Karpas-422 (cell line): Measurements from ENCODE around the gene ATPAF1. TPM values are rescaled to one million over a fixed set of nuclear protein-coding genes. Genes with fewer than 3 reads are reported as not detected.

Experiments used
- DNase-seq: peaks from one replicate; pipeline ENCODE4 v3.0.0-alpha.2; 2015
- H2AFZ ChIP-seq: fragments of 200-600 bp; sonication (generic); 2 replicates; pipeline ENCODE4 v1.6.1; 2014; ENCODE audit warnings: antibody characterized with exemption, low read length, mixed read lengths
- H3K27ac ChIP-seq: fragments of 200-600 bp; sonication (generic); 2 replicates; pipeline ENCODE4 v1.5.1; 2014; ENCODE audit warnings: mild to moderate bottlenecking, low read length, moderate library complexity
- H3K27me3 ChIP-seq: fragments of 200-600 bp; sonication (generic); 2 replicates; pipeline ENCODE4 v1.6.1; 2014; ENCODE audit warnings: low read length, mixed read lengths
- H3K36me3 ChIP-seq: fragments of 200-600 bp; sonication (generic); 2 replicates; pipeline ENCODE4 v1.6.1; 2014; ENCODE audit warnings: low read length, mixed read lengths; ENCODE audit not compliant: insufficient read depth
- H3K4me1 ChIP-seq: fragments of 200-600 bp; sonication (generic); 2 replicates; pipeline ENCODE4 v1.6.1; 2014; ENCODE audit warnings: mild to moderate bottlenecking, low read length, mixed read lengths
- H3K4me2 ChIP-seq: fragments of 200-600 bp; sonication (generic); 2 replicates; pipeline ENCODE4 v1.6.1; 2014; ENCODE audit warnings: low read length, low read depth, mild to moderate bottlenecking; ENCODE audit not compliant: poor library complexity, severe bottlenecking
- H3K4me3 ChIP-seq: fragments of 200-600 bp; sonication (generic); 2 replicates; pipeline ENCODE4 v1.5.1; 2014; ENCODE audit warnings: mild to moderate bottlenecking, antibody characterized with exemption, low read length, mixed read lengths
- H3K79me2 ChIP-seq: fragments of 200-600 bp; sonication (generic); 2 replicates; pipeline ENCODE4 v1.6.1; 2014; ENCODE audit warnings: mild to moderate bottlenecking, low read length, mixed read lengths
- H3K9ac ChIP-seq: fragments of 200-600 bp; sonication (generic); 2 replicates; pipeline ENCODE4 v1.6.0; 2014; ENCODE audit warnings: low read length
- H3K9me2 ChIP-seq: fragments of 200-600 bp; sonication (generic), shearing (Covaris generic); replicated peaks from 2 replicates; pipeline ENCODE4 v1.6.0; 2014; ENCODE audit warnings: mild to moderate bottlenecking, low read length, moderate library complexity; ENCODE audit not compliant: insufficient read depth
- H3K9me3 ChIP-seq: fragments of 300-700, 200-600 bp; sonication (generic); 2 replicates; pipeline ENCODE4 v1.6.1; 2014; ENCODE audit warnings: low read length, mixed read lengths
- H4K20me1 ChIP-seq: fragments of 200-600 bp; sonication (generic); 2 replicates; pipeline ENCODE4 v1.6.1; 2014; ENCODE audit warnings: mild to moderate bottlenecking, antibody characterized with exemption, low read length, low read depth; ENCODE audit not compliant: insufficient read depth
- total RNA-seq: library from RNA; depleted of rRNA; stranded (reverse); fragments of >200 nt; shearing (Covaris generic); gene quantifications from 2 replicates; pipeline ENCODE4 v1.2.3, GENCODE V29; 2014; ENCODE audit warnings: low replicate concordance

Gene ATPAF1
- total RNA-seq, 1 experiment from 2014 or later, result 81.2 TPM

DNA sequence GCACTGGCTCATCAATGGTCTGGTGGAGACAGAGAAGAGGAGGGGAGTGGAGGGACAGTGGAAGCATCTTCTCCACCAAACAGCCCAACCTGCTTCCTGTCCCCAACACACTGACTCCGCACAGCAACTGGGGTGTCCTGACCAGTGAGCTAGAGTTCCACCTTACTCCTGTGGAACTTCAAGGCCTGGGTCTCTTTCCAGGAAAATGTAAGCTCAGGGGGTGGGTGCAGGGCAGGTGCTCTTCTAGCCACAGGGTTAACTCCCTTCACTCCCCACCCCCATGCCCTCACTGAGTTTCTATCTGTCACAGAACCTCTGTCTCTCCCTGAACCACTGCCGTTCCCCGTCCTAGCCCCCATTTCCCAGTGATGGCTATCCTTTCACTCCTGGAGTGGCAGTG lies 52.4 kb downstream of the ATPAF1 start:
- Histone ChIP-seq H3K27me3 (no peaks in the 10 kb centered on the region), H2AFZ (peak overlapping the region; percentile 94; the same call in 1 of the 2 replicates), H3K9ac (peak overlapping the region; percentile 83), H3K9me2 (no peaks in the 10 kb centered on the region), H3K4me2 (peak overlapping the region; percentile 88), H3K36me3 (no peaks in the 10 kb centered on the region), H3K27ac (no peak overlapping the region), H3K9me3 (no peaks in the 10 kb centered on the region), H3K79me2 (no peaks in the 10 kb centered on the region), H4K20me1 (no peaks in the 10 kb centered on the region), H3K4me1 (peaks cover 15% of the 10 kb centered on the region), H3K4me3 (peak overlapping the region; percentile 83)
- no peak for DNase-seq

DNA sequence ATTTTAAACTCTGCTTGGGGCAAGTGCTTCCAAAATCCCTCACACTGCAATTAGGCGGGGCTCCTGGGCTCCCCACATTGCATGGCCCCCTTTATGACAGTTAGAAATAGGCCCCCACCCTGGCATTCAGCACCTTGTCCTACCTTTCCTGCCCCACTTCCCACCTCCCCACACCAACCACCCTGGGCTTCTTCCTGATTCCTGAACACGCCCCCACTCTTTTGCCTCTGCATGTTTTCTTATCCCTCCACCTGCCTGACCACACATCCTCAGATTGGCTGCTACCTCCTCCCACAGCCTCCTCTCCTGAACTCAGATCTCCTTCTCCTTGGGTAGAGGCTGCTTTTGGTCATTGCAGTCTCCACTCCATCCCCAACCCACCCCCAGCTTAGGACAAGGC lies 53.1 kb downstream of the ATPAF1 start:
- no peaks in the 10 kb centered on the region for H4K20me1 ChIP-seq
- no peaks in the 10 kb centered on the region for H3K79me2 ChIP-seq
- DNase-seq, result no peak
- H3K9me3 ChIP-seq, result no peaks in the 10 kb centered on the region
- no peak overlapping the region for H3K4me3 ChIP-seq
- H3K27me3 ChIP-seq, result no peaks in the 10 kb centered on the region
- no peaks in the 10 kb centered on the region for H3K36me3 ChIP-seq
- H3K4me2 ChIP-seq, result peak overlapping the region; percentile 88
- peak overlapping the region; percentile 83; the same call in 1 of the 2 replicates for H3K9ac ChIP-seq
- H2AFZ ChIP-seq, result no peak overlapping the region
- no peaks in the 10 kb centered on the region for H3K9me2 ChIP-seq
- peaks cover 15% of the 10 kb centered on the region for H3K4me1 ChIP-seq
- no peak overlapping the region for H3K27ac ChIP-seq

DNA sequence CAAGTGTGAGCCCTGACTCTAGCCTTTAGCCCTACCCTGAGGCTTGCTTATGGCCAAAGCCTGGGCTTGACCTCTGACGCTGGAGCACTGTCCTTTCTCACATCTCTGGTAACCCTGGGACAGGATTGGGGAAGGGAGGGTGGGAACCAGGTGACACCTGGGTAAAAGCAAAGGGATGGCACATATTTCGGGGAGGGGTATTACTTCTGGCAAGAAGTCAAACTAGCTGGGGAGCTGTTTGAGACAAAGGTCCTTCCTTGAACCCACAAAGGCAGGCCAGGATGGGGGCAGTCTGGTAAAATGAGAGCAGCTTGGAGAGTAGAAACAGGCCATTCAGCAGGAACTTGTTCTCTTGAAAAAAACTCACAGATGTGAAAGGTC lies 53.6 kb downstream of the ATPAF1 start:
- H3K9me3 ChIP-seq, result no peaks in the 10 kb centered on the region
- no peak overlapping the region for H2AFZ ChIP-seq
- no peaks in the 10 kb centered on the region for H3K27me3 ChIP-seq
- no peak overlapping the region for H3K4me3 ChIP-seq
- no peaks in the 10 kb centered on the region for H4K20me1 ChIP-seq
- H3K9me2 ChIP-seq, result no peaks in the 10 kb centered on the region
- no peaks in the 10 kb centered on the region for H3K36me3 ChIP-seq
- H3K4me2 ChIP-seq, result no peak overlapping the region
- H3K9ac ChIP-seq, result no peak overlapping the region
- H3K4me1 ChIP-seq, result peaks cover 15% of the 10 kb centered on the region
- no peak for DNase-seq
- H3K27ac ChIP-seq, result no peak overlapping the region
- H3K79me2 ChIP-seq, result no peaks in the 10 kb centered on the region

DNA sequence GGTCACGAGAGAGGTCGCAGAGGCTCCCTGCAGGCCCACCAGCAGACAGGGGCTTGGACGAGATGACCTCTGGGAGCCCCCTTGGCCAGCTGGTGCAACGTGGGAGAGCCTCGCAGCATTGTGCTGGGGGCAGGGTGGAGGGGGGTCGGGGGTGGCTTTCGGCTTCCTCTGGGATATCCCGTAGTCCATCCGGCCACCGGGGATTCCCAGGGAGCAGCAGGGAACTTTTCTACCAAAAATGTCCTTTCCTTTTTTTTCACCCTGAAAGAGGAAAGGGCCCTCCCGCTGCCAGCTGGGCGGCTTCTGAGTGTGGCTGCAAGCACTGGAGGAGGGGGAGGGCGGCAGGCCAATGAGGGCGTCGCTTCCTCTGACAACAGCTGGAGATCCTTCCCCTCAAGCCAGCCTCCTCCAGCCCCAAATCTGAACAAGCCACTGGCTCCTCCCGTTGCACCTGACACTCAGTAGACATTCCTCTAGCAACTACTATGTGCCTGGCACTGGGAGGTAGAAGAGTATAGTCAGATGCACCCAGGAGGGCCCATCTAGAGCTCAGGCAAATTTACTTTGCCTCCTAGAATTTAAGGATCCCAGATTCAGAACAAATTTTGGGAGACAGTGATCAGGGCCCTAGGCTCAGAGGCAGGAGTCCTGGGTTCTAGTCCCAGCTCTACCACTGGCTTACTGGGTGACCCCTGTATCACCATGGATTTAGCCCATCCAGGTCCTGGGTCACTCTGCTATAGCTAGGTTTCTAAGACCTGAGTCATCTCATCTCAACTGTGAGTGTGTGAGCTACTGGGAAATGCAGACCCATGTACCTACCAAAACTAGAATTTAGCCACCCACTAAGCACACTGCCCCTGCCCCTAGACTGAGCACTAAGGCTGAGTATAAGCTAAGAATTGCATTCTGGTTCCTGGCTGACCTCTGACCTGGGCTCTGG lies 54.2 kb downstream of the ATPAF1 start:
- Histone ChIP-seq H3K9ac (no peak overlapping the region), H3K9me2 (no peaks in the 10 kb centered on the region), H3K79me2 (no peaks in the 10 kb centered on the region), H3K9me3 (no peaks in the 10 kb centered on the region), H3K27me3 (no peaks in the 10 kb centered on the region), H3K36me3 (no peaks in the 10 kb centered on the region), H4K20me1 (no peaks in the 10 kb centered on the region), H3K4me3 (no peak overlapping the region), H3K4me1 (peaks cover 15% of the 10 kb centered on the region), H2AFZ (no peak overlapping the region), H3K4me2 (no peak overlapping the region), H3K27ac (no peak overlapping the region)
- no peak for DNase-seq

DNA sequence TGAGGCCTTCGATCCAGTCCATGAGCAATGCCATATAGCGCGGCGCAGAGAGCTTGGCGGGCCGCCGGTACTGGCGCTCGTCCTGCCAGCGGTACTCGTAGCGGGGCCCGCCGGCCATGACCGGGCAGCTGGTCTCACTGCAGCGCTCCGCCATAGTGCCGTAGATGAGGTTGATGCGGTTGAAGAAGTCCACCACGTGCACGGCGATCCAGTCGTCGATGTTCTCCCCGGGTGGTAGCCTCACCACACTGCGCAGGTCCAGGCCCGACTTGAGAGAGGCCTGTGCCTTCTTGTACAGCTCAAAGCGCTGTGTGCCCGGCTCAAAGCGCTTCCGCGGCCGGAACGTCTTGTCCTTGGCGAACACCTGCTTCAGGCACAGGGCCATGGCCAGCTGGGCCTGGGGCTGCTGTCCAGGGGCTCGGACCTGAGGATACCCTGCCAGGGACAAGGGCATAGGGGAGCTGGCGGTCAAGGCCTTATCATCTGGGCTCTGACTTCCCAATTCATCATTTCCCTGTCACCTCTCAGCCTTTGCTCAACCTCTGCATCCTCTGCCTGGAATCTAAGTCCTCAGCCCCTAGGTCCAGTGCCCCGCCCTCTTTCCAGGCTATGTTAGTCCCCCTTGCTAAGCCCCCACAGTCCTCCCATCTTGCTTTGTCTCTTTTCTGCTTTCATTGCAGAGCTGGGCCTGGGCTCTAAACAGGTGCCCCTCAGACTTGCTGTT lies 55.1 kb downstream of the ATPAF1 start:
- Histone ChIP-seq H3K36me3 (no peaks in the 10 kb centered on the region), H2AFZ (no peak overlapping the region), H3K9ac (no peak overlapping the region), H3K9me3 (no peaks in the 10 kb centered on the region), H3K4me3 (no peak overlapping the region), H3K27ac (no peak overlapping the region), H3K9me2 (no peaks in the 10 kb centered on the region), H3K4me1 (peaks cover 15% of the 10 kb centered on the region), H3K79me2 (no peaks in the 10 kb centered on the region), H3K27me3 (no peaks in the 10 kb centered on the region), H3K4me2 (no peak overlapping the region), H4K20me1 (no peaks in the 10 kb centered on the region)
- DNase-seq, result no peak

DNA sequence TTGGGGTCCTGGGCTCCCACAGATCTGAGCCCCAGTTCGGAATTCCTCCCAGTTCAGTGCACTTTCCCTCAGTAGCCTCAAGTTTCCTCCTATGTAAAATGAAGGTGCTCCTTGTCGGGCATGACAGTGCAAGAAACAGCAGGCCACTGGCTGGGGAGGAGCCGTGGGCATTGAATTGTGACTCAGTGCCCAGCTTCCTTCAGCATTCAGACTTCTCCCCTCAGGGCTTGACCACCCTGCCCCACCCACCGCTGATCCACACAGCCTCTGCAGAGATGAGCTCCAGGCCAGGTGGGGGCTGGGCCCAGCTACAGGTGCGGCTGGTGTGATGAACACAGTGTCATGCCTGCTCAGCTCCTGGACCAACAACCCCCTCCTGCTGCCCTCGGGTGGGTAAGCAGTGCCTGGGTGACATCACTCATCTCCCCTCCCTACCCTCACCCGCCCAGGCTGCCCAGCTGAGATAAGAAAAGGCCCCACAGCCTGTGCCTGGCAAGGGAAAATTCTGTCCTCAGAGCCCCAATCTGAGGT lies 56.4 kb downstream of the ATPAF1 start:
- DNase-seq, result no peak
- Histone ChIP-seq H3K9me2 (no peaks in the 10 kb centered on the region), H3K36me3 (no peaks in the 10 kb centered on the region), H3K9ac (no peak overlapping the region), H3K79me2 (no peaks in the 10 kb centered on the region), H3K9me3 (no peaks in the 10 kb centered on the region), H3K27me3 (no peaks in the 10 kb centered on the region), H3K4me1 (peaks cover 11% of the 10 kb centered on the region), H3K4me3 (no peak overlapping the region), H3K4me2 (no peak overlapping the region), H3K27ac (no peak overlapping the region), H2AFZ (no peak overlapping the region), H4K20me1 (no peaks in the 10 kb centered on the region)

DNA sequence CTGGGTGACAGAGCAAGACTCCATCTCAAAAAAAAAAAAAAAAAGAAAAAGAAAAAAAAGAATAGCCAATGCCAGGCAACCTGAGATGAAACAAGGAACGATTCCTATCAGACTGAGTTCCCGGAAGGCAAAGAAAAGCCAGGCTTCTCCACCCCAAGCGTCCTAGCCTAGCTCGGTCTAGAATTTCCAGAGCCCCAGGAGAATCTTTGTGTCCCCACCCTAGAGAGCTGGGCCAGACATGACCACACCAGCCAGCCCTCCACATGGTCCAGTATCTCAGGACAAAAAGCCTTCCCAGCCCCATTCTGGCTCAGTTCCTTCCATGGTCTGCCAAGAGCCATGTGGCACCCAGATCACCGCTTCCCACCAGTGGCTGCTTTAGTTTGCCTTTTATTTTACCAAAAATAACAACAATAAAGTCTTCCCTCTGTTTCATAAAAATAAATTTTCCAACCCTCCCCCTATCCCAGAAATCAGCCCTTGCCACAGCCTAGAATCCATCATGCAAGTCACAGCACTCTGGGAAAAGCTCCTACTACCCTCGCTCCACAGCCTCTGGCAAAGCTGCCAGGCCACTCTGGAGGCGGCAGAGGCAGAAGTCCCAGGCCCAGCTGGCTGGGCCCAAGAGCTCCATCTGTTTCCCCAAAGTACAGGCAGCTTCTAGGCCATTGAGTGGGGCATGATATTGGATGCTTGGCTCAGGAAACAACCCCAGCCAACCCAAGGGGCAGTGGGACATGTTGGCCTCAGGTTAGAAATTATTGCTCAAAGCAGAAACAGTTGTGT lies 60.6 kb downstream of the ATPAF1 start:
- Histone ChIP-seq H4K20me1 (no peaks in the 10 kb centered on the region), H2AFZ (no peak overlapping the region), H3K4me1 (peaks cover 12% of the 10 kb centered on the region)

More for the DNA sequence above, 60.6 kb downstream of the ATPAF1 start:
- H3K27ac ChIP-seq, result no peak overlapping the region
- no peak for DNase-seq
- H3K36me3 ChIP-seq, result no peaks in the 10 kb centered on the region
- H3K27me3 ChIP-seq, result no peaks in the 10 kb centered on the region
- H3K9me3 ChIP-seq, result no peaks in the 10 kb centered on the region
- no peak overlapping the region for H3K4me3 ChIP-seq
- no peaks in the 10 kb centered on the region for H3K9me2 ChIP-seq
- peaks cover 4% of the 10 kb centered on the region; the same call in 1 of the 2 replicates for H3K79me2 ChIP-seq
- no peak overlapping the region for H3K9ac ChIP-seq
- H3K4me2 ChIP-seq, result no peak overlapping the region
